Astrocyte of the spinal cord (primary cell): Measurements from ENCODE around the gene NDUFC2.

Experiments
- DNase-seq: peaks from one replicate; pipeline ENCODE4 v3.0.0; 2011; ENCODE audit warnings: low read depth, low spot score
- H3K4me3 ChIP-seq: 2 replicates; pipeline ENCODE4 v1.5.1; 2011; ENCODE audit warnings: low read depth, mild to moderate bottlenecking, low read length, moderate library complexity
- CTCF ChIP-seq: IDR thresholded peaks from 2 replicates; pipeline ENCODE4 v1.5.1; 2012; ENCODE audit warnings: low read depth, mild to moderate bottlenecking, low read length, inconsistent platforms
- in situ Hi-C: cut with HindIII; loops from 2 replicates; pipeline ENCODE4 v1.10.0; 2017; ENCODE audit warnings: low sequenced_read_pairs

NDUFC2 gene

GRCh38 chr11:78022397-78023396, 57.0 kb downstream of the NDUFC2 start, which contains the start of gene KCTD14:
TSS of gene KCTD14 (minus strand) at chr11:78023276. CDS start at chr11:78023249, 27 bp downstream.
- TF ChIP-seq CTCF: no peak
- DNase-seq: no peak
- H3K4me3 ChIP-seq: peak within 1 kb of the TSS; percentile 51
- in situ Hi-C loops: no loop called here

- in situ Hi-C loops: no loop called here
- no peak for DNase-seq
Measured at GRCh38 chr11:78021611-78022010, 58.1 kb downstream of the NDUFC2 start.

GRCh38 chr11:78020246-78020645, 59.4 kb downstream of the NDUFC2 start:
- H3K4me3 ChIP-seq: no peak overlapping the region
- DNase-seq: no peak
- in situ Hi-C loops: no loop called here
- no peak for TF ChIP-seq CTCF

More at GRCh38 chr11:78021611-78022010, 58.1 kb downstream of the NDUFC2 start:
- TF ChIP-seq CTCF: no peak
- H3K4me3 ChIP-seq: no peak overlapping the region

DNA sequence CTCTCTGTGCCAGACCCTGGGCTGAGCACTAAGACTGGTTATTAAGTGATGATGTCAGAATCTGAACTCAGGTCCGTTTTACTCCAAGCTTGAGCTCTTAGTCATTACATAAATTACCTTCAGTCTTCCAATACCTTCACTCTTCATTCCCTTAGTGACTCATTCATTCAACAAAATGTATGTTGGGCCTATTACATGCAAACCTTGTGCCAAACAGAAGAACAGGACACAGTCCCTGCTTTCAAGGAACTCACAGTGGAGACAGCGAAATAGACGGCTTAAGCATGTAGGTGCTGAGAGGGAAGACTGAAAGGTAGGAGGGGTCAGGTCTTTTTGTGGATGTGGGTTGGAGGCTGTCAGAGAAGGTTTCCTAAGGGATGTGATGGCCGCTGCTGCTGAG, 59.9 kb downstream of the NDUFC2 start:
- no peak overlapping the region for H3K4me3 ChIP-seq
- TF ChIP-seq CTCF: no peak
- DNase-seq: peak; percentile 42
- in situ Hi-C loops: no loop called here
